Peyer's patch (tissue), 4 donors: Measurements from ENCODE around the gene KLRF2.

Experiments used
- CTCF ChIP-seq, 6 experiments: fragments of 450-650 bp in 4 of 6; fragments of 200-600 bp in 2 of 6; sonication (generic) in 1 of 6; IDR thresholded peaks; one replicate each; pipeline ENCODE4 v1.5.1; 2017 to 2019; ENCODE audit warnings: antibody characterized with exemption in 6 of 6, mild to moderate bottlenecking in 3 of 6, moderate library complexity in 1 of 6
- POLR2A ChIP-seq, 2 donors: fragments of 450-650 bp; IDR thresholded peaks; one replicate each; pipeline ENCODE4 v1.5.1; 2017; ENCODE audit warnings: antibody characterized with exemption in 2 of 2, mild to moderate bottlenecking in 2 of 2, moderate library complexity in 2 of 2

DNA sequence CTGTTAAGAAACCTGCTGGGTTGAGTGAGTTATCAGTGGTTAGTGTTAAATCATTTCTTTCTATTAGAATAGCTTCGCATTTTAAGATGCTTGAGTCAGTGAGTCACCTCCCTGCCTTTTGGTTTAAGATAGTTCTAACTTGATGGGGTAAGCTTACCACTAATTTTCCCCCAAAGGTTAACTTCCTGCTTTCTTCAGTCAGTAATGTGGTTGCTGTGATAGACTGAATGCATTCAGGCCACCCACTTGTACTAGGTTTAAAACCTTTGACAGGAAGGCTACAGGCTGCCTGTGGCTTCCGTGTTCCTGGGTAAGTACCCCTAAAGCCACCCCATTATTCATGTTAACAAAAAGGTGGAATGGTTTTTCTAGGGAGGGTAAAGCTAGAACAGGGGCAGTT is 25.6 kb downstream of the KLRF2 start:
- TF ChIP-seq CTCF (IDR thresholded peaks at IDR 0.05) = no peak
- no peak for TF ChIP-seq POLR2A (IDR thresholded peaks at IDR 0.05)
